Measurements from ENCODE around the gene CCDC14. TPM values are rescaled to one million over a fixed set of nuclear protein-coding genes. Genes with fewer than 3 reads are reported as not detected.

The CCDC14 gene
- total and polyA plus RNA-seq, 2 experiments from 2014 or later: 12.4 to 47.3 TPM

DNA sequence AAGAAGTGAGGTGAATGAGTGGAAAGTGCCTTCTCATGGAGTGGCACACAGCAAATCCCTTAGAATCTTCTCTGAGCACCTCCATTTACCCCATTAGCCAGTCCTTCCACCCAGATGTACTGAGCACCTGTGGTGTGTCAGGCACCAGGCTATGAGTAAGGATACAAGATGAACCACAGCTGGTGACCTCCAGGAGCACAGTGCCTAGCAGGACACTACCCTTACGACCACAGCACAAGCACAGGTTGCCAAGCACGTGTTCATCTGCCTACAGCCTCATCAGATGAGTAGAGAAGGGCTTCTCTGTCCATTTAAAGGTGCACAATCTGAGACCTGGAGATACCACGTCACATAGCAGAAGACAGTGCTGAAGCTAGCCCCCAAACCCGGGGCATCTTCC lies 83.1 kb downstream of the CCDC14 start:
- TF ChIP-seq, protein P1, sequence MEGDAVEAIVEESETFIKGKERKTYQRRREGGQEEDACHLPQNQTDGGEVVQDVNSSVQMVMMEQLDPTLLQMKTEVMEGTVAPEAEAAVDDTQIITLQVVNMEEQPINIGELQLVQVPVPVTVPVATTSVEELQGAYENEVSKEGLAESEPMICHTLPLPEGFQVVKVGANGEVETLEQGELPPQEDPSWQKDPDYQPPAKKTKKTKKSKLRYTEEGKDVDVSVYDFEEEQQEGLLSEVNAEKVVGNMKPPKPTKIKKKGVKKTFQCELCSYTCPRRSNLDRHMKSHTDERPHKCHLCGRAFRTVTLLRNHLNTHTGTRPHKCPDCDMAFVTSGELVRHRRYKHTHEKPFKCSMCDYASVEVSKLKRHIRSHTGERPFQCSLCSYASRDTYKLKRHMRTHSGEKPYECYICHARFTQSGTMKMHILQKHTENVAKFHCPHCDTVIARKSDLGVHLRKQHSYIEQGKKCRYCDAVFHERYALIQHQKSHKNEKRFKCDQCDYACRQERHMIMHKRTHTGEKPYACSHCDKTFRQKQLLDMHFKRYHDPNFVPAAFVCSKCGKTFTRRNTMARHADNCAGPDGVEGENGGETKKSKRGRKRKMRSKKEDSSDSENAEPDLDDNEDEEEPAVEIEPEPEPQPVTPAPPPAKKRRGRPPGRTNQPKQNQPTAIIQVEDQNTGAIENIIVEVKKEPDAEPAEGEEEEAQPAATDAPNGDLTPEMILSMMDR (IDR thresholded peaks at IDR 0.05; ENCODE audit: poor library complexity): no peak
- TF ChIP-seq EZH2phosphoT487 (IDR thresholded peaks at IDR 0.05; ENCODE audit: low read depth, severe bottlenecking, unreplicated experiment): no peak
- TF ChIP-seq EZH2 (IDR thresholded peaks at IDR 0.05; ENCODE audit: borderline replicate concordance): no peak
- Histone ChIP-seq H3K4me2 (no peak overlapping the region), H3K4me1 (ENCODE audit: insufficient read depth) (no peaks in the 10 kb centered on the region), H4K20me1 (ENCODE audit: insufficient read depth, poor library complexity, severe bottlenecking) (no peaks in the 10 kb centered on the region), H3K27ac (no peak overlapping the region), H3K9me3 (ENCODE audit: low read depth) (no peaks in the 10 kb centered on the region), H3K9me2 (replicated peaks; ENCODE audit: insufficient read depth) (no peaks in the 10 kb centered on the region), H3K27me3 (peaks cover 6% of the 10 kb centered on the region), H3K36me3 (replicated peaks; ENCODE audit: insufficient read depth, low read depth) (no peaks in the 10 kb centered on the region), H3K79me2 (no peaks in the 10 kb centered on the region), H3K4me3 (no peak overlapping the region), H2AFZ (no peak overlapping the region)
- no peak for DNase-seq (ENCODE audit: low spot score)
- 92% methylated on average over 4 of the region's 4 CpGs for WGBS (ENCODE audit: low lambda C conversion rate, missing lambda C conversion rate)

DNA sequence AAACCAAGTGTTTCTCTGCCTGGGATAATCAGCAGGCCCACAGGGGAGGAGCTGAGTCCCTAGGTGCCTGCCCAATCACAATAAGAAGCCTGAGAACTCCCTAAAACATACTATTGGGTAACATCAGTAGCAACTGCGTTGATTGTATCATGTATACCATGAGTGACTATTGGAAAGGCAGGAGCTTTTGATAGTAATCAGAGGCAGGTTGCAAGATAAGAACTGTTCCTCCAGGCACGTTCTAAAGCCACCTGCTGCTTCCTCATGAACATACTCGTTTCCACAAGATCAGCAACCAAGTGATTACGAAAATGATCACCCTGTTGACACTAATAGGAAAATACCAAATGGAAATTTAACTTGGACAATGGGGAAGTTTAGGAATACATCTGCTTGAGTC lies 83.6 kb downstream of the CCDC14 start:
- Histone ChIP-seq H3K9me2 (replicated peaks; ENCODE audit: insufficient read depth) (no peaks in the 10 kb centered on the region), H3K27me3 (peaks cover 1% of the 10 kb centered on the region), H3K4me2 (no peak overlapping the region), H3K79me2 (no peaks in the 10 kb centered on the region), H4K20me1 (ENCODE audit: insufficient read depth, poor library complexity, severe bottlenecking) (no peaks in the 10 kb centered on the region), H3K9me3 (ENCODE audit: low read depth) (no peaks in the 10 kb centered on the region), H3K4me3 (no peak overlapping the region), H2AFZ (no peak overlapping the region), H3K4me1 (ENCODE audit: insufficient read depth) (no peaks in the 10 kb centered on the region), H3K36me3 (replicated peaks; ENCODE audit: insufficient read depth, low read depth) (no peaks in the 10 kb centered on the region), H3K27ac (no peak overlapping the region)
- TF ChIP-seq, protein P1 (IDR thresholded peaks at IDR 0.05; ENCODE audit: poor library complexity): no peak
- no peak for TF ChIP-seq EZH2phosphoT487 (IDR thresholded peaks at IDR 0.05; ENCODE audit: low read depth, severe bottlenecking, unreplicated experiment)
- TF ChIP-seq EZH2 (IDR thresholded peaks at IDR 0.05; ENCODE audit: borderline replicate concordance): no peak
- DNase-seq (ENCODE audit: low spot score): no peak
- WGBS (ENCODE audit: low lambda C conversion rate, missing lambda C conversion rate): 80% methylated on average over 4 of the region's 4 CpGs

DNA sequence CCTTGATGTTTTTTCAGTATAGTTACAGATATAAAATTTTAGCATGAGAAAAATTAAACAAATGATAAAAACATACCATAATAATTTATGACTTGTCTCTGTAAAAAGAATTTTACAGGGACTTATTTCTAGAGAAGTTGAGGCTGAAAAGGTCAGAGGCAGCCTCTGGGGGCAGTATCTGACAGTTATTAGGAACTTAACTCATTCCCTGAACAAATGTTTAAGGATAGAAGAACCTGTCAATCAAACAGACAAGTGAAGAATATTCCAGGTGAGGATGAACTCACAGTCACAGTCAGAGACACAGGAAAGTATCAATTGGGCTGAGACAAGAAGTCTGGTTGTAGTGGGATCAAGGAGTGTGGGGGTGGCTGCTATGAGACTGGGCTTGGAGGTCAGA lies 84.2 kb downstream of the CCDC14 start:
- no peak for TF ChIP-seq EZH2phosphoT487 (IDR thresholded peaks at IDR 0.05; ENCODE audit: low read depth, severe bottlenecking, unreplicated experiment)
- TF ChIP-seq, protein P1 (IDR thresholded peaks at IDR 0.05; ENCODE audit: poor library complexity): peak; percentile 15
- no peaks in the 10 kb centered on the region for H3K9me2 ChIP-seq (replicated peaks; ENCODE audit: insufficient read depth)
- H3K9me3 ChIP-seq (ENCODE audit: low read depth): no peaks in the 10 kb centered on the region
- DNase-seq (ENCODE audit: low spot score): no peak
- H3K4me3 ChIP-seq: no peak overlapping the region
- H4K20me1 ChIP-seq (ENCODE audit: insufficient read depth, poor library complexity, severe bottlenecking): no peaks in the 10 kb centered on the region
- no peaks in the 10 kb centered on the region for H3K36me3 ChIP-seq (replicated peaks; ENCODE audit: insufficient read depth, low read depth)
- H3K27ac ChIP-seq: no peak overlapping the region
- H3K4me2 ChIP-seq: no peak overlapping the region
- H3K4me1 ChIP-seq (ENCODE audit: insufficient read depth): no peaks in the 10 kb centered on the region
- no peaks in the 10 kb centered on the region for H3K79me2 ChIP-seq
- no peaks in the 10 kb centered on the region for H3K27me3 ChIP-seq
- no peak overlapping the region for H2AFZ ChIP-seq

DNA sequence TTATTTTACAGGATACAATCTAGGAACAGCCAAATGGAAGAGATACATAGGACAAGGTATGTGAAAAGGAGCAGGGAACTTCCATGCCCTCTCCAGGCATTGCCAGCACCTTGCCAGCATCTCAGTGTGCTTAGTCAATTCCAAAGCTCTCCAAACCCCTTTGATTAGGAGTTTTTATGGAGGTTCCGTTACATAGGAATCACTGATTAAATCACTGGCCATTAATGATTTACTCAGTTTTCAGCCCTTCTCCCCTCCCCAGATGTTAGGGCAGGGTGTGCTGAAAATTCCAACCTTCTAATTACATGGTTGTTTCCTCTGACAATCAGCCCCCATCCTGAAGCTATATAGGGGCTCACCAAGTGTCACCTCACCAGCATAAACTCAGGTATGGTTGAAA lies 88.4 kb downstream of the CCDC14 start:
- Histone ChIP-seq H3K9me2 (replicated peaks; ENCODE audit: insufficient read depth) (no peaks in the 10 kb centered on the region), H4K20me1 (ENCODE audit: insufficient read depth, poor library complexity, severe bottlenecking) (no peaks in the 10 kb centered on the region), H3K36me3 (replicated peaks; ENCODE audit: insufficient read depth, low read depth) (no peaks in the 10 kb centered on the region), H3K27ac (no peak overlapping the region), H3K4me2 (no peak overlapping the region), H3K4me1 (ENCODE audit: insufficient read depth) (no peaks in the 10 kb centered on the region), H3K9me3 (ENCODE audit: low read depth) (no peaks in the 10 kb centered on the region), H3K79me2 (no peaks in the 10 kb centered on the region), H2AFZ (no peak overlapping the region), H3K4me3 (no peak overlapping the region), H3K27me3 (no peaks in the 10 kb centered on the region)
- TF ChIP-seq, protein P1 (IDR thresholded peaks at IDR 0.05; ENCODE audit: poor library complexity): no peak
- TF ChIP-seq EZH2 (IDR thresholded peaks at IDR 0.05; ENCODE audit: borderline replicate concordance): no peak
- no peak for TF ChIP-seq EZH2phosphoT487 (IDR thresholded peaks at IDR 0.05; ENCODE audit: low read depth, severe bottlenecking, unreplicated experiment)
- DNase-seq (ENCODE audit: low spot score): no peak
- 83% methylated on average over 1 of the region's 1 CpG for WGBS (ENCODE audit: low lambda C conversion rate, missing lambda C conversion rate)
